Peyer's patch (tissue), 4 donors: Measurements from ENCODE around the gene IRAK4.

Source experiments
- CTCF ChIP-seq, 6 experiments: fragments of 450-650 bp in 4 of 6; fragments of 200-600 bp in 2 of 6; sonication (generic) in 1 of 6; IDR thresholded peaks; one replicate each; pipeline ENCODE4 v1.5.1; 2017 to 2019; ENCODE audit warnings: antibody characterized with exemption in 6 of 6, mild to moderate bottlenecking in 3 of 6, moderate library complexity in 1 of 6
- POLR2A ChIP-seq, 2 donors: fragments of 450-650 bp; IDR thresholded peaks; one replicate each; pipeline ENCODE4 v1.5.1; 2017; ENCODE audit warnings: antibody characterized with exemption in 2 of 2, mild to moderate bottlenecking in 2 of 2, moderate library complexity in 2 of 2

GRCh38 chr12:43812926-43813325 is 54.2 kb downstream of the IRAK4 start:
- TF ChIP-seq POLR2A (IDR thresholded peaks at IDR 0.05) (no peak), CTCF (IDR thresholded peaks at IDR 0.05) (no peak)
